Measurements from ENCODE around the gene MACROH2A1. TPM values are rescaled to one million over a fixed set of nuclear protein-coding genes. Genes with fewer than 3 reads are reported as not detected.

Gene MACROH2A1
- polyA plus RNA-seq, 1 of the 3 experiments (the other 2 are of a cell fraction): 165 TPM

GRCh38 chr5:135323227-135323626 lies 75.8 kb downstream of the MACROH2A1 start:
- CTCF ChIA-PET: interaction anchor here (0.6 to 3.2 kb wide), 5 partner anchors 8 to 760 kb away, joined by 3 to 17 read pairs (median 3); no protein-coding TSS in a partner anchor
- TF ChIP-seq CTCF (IDR thresholded peaks at IDR 0.05) (no peak), TAF1 (IDR thresholded peaks at IDR 0.05; ENCODE audit: borderline replicate concordance, low read depth, low read length) (no peak), YY1 (IDR thresholded peaks at IDR 0.05; ENCODE audit: low read depth) (no peak), NFIC (IDR thresholded peaks at IDR 0.05; ENCODE audit: borderline replicate concordance) (no peak), RFX5 (IDR thresholded peaks at IDR 0.05; ENCODE audit: low read length) (no peak), MAX (IDR thresholded peaks at IDR 0.05; ENCODE audit: low read depth) (no peak), IRF3 (IDR thresholded peaks at IDR 0.05; ENCODE audit: low read depth, low read length) (no peak), ELF1 (IDR thresholded peaks at IDR 0.05) (no peak), RAD21 (IDR thresholded peaks at IDR 0.05; ENCODE audit: low read length) (no peak), USF1 (IDR thresholded peaks at IDR 0.05; ENCODE audit: borderline replicate concordance, low read depth) (no peak), EZH2phosphoT487 (IDR thresholded peaks at IDR 0.05; ENCODE audit: borderline replicate concordance, low read depth) (no peak), PBX3 (IDR thresholded peaks at IDR 0.05) (no peak), TCF12 (IDR thresholded peaks at IDR 0.05) (no peak), FOXM1 (IDR thresholded peaks at IDR 0.05; ENCODE audit: low read depth) (no peak), SMC3 (IDR thresholded peaks at IDR 0.05; ENCODE audit: low read depth, low read length) (no peak), RXRA (IDR thresholded peaks at IDR 0.05; ENCODE audit: borderline replicate concordance, low read depth) (no peak), MXI1 (IDR thresholded peaks at IDR 0.05; ENCODE audit: low read depth, low read length) (no peak), USF2 (IDR thresholded peaks at IDR 0.05; ENCODE audit: borderline replicate concordance, low read depth, low read length) (no peak), JUND (IDR thresholded peaks at IDR 0.05) (no peak), CHD2 (IDR thresholded peaks at IDR 0.05; ENCODE audit: low read length, partially characterized antibody) (no peak)
- 83% methylated on average over 8 of the region's 8 CpGs for WGBS (ENCODE audit: low lambda C conversion rate)

More at GRCh38 chr5:135323227-135323626, 75.8 kb downstream of the MACROH2A1 start:
- no peak overlapping the region for H3K9ac ChIP-seq
- no peaks in the 10 kb centered on the region for H3K9me3 ChIP-seq
- no peaks in the 10 kb centered on the region; a peak in 1 of 4 replicates for H3K4me1 ChIP-seq (ENCODE audit: control insufficient read depth in 1 of 2, insufficient read depth in 2 of 2, low read depth in 1 of 2, low read length in 1 of 2)
- H3K79me2 ChIP-seq (ENCODE audit: insufficient read depth): no peaks in the 10 kb centered on the region
- no peak overlapping the region for H3K27ac ChIP-seq (ENCODE audit: low read depth in 2 of 2, low read length in 1 of 2)
- H3K27me3 ChIP-seq (ENCODE audit: insufficient read depth): no peaks in the 10 kb centered on the region
- H2AFZ ChIP-seq (ENCODE audit: low read depth): no peak overlapping the region
- no peak overlapping the region for H3K4me2 ChIP-seq
- no peaks in the 10 kb centered on the region for H3F3A ChIP-seq (replicated peaks; ENCODE audit: insufficient read depth)
- no peak overlapping the region for H3K4me3 ChIP-seq (ENCODE audit: low read depth in 2 of 2, low read length in 1 of 2)
- H4K20me1 ChIP-seq (ENCODE audit: insufficient read depth): no peaks in the 10 kb centered on the region
- POLR2A ChIA-PET: no interaction called here
- DNase-seq: no peak
- H3K9me2 ChIP-seq: no peaks in the 10 kb centered on the region
- no peaks in the 10 kb centered on the region for H3K36me3 ChIP-seq (replicated peaks in 1 of 2; ENCODE audit: control insufficient read depth in 1 of 2, insufficient read depth in 2 of 2, low read length in 1 of 2)

All from SK-N-SH (cell line).